AG04449 (cell line): Measurements from ENCODE around the gene HLA-DRA.
A peak's percentile ranks its signal among the peaks of the same experiment; 100 is the strongest.

ENCODE experiments used
- CTCF ChIA-PET: fragments of 350-600 bp; formaldehyde crosslinking; extraction: SDS; loops from one replicate; lab custom pipeline; 2021; ENCODE audit warnings: antibody characterized with exemption; lab: Yijun Ruan, JAX
- POLR2A ChIA-PET: fragments of 400-600, 350-600 bp; formaldehyde crosslinking; extraction: SDS; loops from one replicate; lab custom pipeline; 2020; ENCODE audit warnings: antibody characterized with exemption, inconsistent platforms; lab: Yijun Ruan, JAX
- DNase-seq: peaks from one replicate; pipeline ENCODE4 v3.0.0-alpha.2; 2010; ENCODE audit warnings: low read depth, low spot score
- H3K4me3 ChIP-seq: 2 replicates; pipeline ENCODE4 v1.5.1; 2011; ENCODE audit warnings: low read depth, mild to moderate bottlenecking, control low read depth, low read length
- TF ChIP-seq, protein P1 (sequence below): IDR thresholded peaks from one replicate; pipeline ENCODE4 v1.5.1; 2011; ENCODE audit warnings: mild to moderate bottlenecking, moderate library complexity, low read length, control low read depth, inconsistent platforms; ENCODE audit not compliant: insufficient read depth; ENCODE audit errors: missing control alignments

HLA-DRA gene

DNA sequence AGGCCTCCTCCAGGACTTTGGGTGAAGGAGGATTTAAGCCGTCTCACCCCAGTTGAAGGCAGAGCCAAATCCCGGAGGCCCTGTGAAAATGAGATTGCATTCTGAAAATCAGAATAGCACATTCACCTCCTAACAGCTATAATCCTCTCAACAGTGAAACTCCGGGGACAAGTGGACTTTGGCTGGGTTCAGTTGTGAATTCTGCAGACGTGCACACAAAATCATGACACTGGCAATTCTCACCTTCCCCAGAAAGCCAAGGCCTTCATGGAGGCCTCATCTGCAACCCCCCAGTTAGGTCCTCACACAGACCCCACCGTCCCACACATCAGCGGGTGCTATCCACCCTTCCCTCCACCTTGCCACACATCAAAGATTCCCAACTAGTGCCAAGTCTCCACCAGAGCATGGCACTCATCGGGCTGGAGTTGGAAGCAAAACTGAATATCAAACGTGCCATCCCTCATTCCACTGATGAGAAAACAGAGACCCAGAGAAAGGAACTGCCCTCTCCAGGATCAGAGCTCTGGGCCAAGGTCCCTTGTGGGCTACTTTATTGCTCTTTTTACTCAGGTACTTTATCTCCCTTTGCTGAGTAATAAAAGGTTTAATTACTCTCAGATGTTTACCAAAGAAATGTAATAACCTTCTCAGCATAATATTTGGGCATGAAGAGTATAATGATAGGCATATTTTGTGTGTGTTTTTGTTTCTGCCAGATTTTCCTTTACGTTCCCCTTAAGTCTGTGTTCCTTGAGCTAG is 27.9 kb upstream of the HLA-DRA start:
- no peak overlapping the region for H3K4me3 ChIP-seq
- ChIA-PET POLR2A (no interaction called here), CTCF (interaction anchor here (0.9 to 9.6 kb wide), 8 partner anchors 12 to 457 kb away, joined by 3 to 172 read pairs (median 60); no protein-coding TSS in a partner anchor)
- TF ChIP-seq, protein P1, sequence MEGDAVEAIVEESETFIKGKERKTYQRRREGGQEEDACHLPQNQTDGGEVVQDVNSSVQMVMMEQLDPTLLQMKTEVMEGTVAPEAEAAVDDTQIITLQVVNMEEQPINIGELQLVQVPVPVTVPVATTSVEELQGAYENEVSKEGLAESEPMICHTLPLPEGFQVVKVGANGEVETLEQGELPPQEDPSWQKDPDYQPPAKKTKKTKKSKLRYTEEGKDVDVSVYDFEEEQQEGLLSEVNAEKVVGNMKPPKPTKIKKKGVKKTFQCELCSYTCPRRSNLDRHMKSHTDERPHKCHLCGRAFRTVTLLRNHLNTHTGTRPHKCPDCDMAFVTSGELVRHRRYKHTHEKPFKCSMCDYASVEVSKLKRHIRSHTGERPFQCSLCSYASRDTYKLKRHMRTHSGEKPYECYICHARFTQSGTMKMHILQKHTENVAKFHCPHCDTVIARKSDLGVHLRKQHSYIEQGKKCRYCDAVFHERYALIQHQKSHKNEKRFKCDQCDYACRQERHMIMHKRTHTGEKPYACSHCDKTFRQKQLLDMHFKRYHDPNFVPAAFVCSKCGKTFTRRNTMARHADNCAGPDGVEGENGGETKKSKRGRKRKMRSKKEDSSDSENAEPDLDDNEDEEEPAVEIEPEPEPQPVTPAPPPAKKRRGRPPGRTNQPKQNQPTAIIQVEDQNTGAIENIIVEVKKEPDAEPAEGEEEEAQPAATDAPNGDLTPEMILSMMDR: no peak
- no peak for DNase-seq

DNA sequence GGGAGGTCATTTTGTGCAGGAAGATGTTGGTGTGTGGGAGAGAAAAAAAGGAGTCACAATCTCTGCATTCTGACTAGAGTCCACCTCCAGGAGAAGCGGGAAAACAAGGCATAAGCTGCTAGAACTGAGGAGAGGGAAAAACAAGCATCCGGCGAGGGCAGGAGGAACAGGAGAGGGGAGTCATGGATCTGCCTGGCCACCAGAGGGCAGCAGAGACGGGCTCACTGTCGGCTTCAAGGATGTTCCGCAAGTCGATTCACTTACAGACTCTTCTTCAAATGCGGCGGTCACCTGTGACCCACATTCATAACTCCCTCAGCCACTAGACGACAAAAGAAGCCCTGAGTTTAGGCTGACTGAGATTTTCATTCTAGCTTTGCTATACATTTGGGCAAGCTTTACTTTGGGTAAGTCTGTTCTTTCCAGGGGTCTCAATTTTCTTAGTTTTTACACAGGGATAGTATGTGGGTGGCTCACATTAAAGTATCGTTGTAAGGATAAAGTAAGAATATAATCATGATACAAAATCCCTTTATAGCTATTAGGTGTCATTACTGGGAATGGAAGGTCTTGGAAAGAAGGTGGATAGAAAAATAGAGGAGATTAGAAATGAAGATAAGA is 26.1 kb upstream of the HLA-DRA start:
- TF ChIP-seq, protein P1: peak; percentile 97
- ChIA-PET CTCF (interaction anchor here (0.8 to 9.6 kb wide), 46 partner anchors 10 to 458 kb away, joined by 3 to 172 read pairs (median 4); partner anchors contain the start of genes BTNL2, HLA-DRA, TAP1 and TAP2), POLR2A (no interaction called here)
- peak; percentile 38 for DNase-seq
- H3K4me3 ChIP-seq: no peak overlapping the region

DNA sequence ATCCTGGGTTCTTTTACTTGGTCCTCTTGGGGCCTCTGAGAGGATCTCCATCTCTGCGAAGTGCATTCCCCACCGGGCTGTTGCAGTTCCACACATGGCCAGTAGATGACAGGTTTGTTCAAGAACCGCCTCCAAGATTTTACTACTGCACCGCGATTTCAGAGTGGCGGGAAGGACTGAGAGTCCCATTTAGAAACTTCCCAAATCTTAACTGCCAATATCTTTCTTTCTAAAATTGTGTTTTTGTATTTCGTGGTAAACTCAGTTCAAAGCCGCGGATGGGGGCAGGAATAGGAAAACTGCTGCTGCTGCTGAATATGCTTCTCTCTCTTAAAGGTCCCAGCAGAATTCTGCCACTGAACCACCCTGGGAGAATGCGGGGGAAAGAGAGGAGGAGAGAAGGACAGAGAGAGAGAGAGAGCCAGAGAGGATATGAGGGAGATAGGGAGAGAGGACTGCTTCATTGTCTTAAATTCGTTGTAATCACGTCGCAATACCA is 24.1 kb upstream of the HLA-DRA start:
- CTCF ChIA-PET: interaction anchor here (0.9 to 9.6 kb wide), 11 partner anchors 8 to 453 kb away, joined by 3 to 172 read pairs (median 55); partner anchors contain the start of gene BTNL2
- TF ChIP-seq, protein P1: peak; percentile 91
- H3K4me3 ChIP-seq: no peak overlapping the region
- peak; percentile 7 for DNase-seq
- POLR2A ChIA-PET: no interaction called here

DNA sequence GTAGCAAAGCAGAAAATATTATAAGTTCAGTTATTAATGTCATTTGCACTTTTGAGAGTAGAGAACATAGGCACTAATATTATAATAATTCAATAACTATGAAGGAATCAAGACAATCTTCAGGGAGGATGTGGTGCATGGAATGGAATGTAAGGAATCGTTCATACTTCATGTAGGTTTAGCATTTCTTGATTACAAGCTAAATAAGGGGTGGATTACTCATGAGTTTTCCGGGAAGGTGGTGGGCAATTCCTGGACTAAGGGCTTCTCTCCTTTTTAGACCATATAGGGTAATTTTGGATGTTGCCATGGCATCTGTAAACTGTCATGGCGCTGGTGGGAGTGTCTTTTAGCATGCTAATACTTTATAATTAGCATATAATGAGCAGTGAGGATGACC is 23.7 kb upstream of the HLA-DRA start:
- POLR2A ChIA-PET: no interaction called here
- H3K4me3 ChIP-seq: no peak overlapping the region
- TF ChIP-seq, protein P1: no peak
- CTCF ChIA-PET: interaction anchor here (1.4 to 9.6 kb wide), 8 partner anchors 8 to 452 kb away, joined by 3 to 172 read pairs (median 66); partner anchors contain the start of gene BTNL2
- DNase-seq: no peak

DNA sequence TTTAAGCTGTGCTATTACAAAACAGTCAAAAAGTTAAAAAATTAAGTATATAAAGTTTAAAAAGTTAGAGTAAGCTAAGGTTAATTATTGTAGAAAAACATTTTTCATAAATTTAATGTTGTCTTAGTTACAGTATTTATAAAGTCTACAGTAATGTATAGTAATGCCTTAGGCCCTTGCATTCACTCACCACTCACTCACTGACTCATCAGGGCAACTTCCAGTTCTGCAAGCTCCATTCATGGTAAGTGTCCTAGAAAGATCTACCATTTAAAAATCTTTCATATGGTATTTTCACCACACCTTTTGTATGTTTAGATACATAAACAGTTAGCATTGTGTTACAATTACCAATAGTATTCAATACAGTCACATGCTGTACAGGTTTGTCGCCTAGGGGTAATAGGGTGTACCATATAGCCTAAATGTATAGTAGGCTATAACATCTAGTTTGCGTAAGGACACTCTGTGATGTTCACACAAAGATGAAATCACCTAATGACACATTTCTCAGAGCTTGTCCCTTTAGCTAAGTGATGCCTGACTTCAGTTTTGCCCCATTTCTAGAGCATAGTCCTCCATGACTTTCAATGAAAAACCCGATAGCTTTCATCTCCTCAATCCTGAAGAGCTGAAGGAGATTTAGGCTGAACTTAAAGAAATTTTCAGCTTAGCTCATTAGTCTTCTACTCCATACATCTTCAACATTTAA is 14.9 kb upstream of the HLA-DRA start:
- DNase-seq: no peak
- no peak overlapping the region for H3K4me3 ChIP-seq
- POLR2A ChIA-PET: no interaction called here
- TF ChIP-seq, protein P1: no peak
- CTCF ChIA-PET: interaction anchor here (0.8 to 6.9 kb wide), 4 partner anchors 12 to 444 kb away, joined by 3 to 64 read pairs (median 8); no protein-coding TSS in a partner anchor
